ENCODE data around the gene USP33. TPM values are rescaled to one million over a fixed set of nuclear protein-coding genes. Genes with fewer than 3 reads are reported as not detected.

USP33 gene
- total and polyA plus RNA-seq, 10 of the 15 experiments (the other 5 are each of a cell fraction or from before 2014, with no cell fraction given) = 13.1 to 49.9 (median 32.2) TPM

DNA sequence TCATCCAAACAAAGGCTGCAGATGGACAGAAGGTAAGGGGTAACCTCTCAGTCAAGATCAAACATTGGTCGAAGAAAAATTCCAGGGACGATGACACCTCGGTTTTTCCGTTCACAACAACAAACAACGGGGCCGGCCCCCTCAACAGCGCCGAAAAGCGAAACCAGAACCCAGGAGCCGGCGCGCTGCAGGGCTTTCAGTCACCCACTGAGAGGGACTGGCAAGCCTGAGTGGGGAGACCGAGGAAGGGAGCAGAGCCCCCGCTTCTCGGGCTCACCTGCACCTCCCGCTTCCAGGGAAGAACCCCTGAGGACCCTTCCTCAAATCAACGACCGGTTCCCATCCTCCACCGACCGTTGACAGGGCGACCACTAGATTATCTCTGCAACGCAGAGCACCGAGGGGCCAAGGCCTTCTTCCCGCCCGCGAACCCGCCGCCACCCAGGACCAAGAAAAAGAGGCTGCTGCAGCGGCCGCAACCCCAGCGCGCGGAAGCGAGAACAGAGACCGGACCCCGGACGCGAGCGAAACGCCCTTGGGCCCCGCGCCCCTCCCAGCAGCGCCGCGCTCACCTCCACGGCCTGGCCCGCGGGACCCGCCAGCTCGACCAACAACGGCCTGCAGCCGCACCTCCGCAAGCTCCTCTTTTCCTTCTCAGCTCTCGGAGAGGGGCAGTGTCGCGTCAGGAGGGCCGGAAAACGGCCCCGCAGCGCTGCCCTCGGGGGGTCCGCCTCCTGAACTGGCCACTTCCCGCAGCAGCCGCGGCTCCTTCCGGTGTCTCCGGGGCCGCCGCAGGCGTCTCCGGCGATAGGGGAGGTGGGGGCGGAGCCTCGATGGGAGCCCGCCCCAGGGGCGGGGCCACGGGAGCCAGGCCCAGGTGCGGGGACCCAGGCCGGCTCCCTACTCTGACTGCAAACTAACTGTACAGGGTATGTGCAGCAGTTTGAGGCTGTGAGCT is at the start of gene USP33 (continued):
- TF ChIP-seq RELB (IDR thresholded peaks at IDR 0.05; ENCODE audit: low read depth) (no peak), RELA (IDR thresholded peaks at IDR 0.05; ENCODE audit: borderline replicate concordance, partially characterized antibody) (no peak), KAT2A (conservative IDR thresholded peaks at IDR 0.05; ENCODE audit: control insufficient read depth, low read depth, low read length) (no peak), NFXL1 (IDR thresholded peaks at IDR 0.05; ENCODE audit: borderline replicate concordance) (no peak), MYC (IDR thresholded peaks at IDR 0.05; ENCODE audit: insufficient read depth, insufficient read length, insufficient replicate concordance, low read length, severe bottlenecking) (no peak), SMAD1 (IDR thresholded peaks at IDR 0.05; ENCODE audit: low read depth, partially characterized antibody) (no peak), CHD1 (IDR thresholded peaks at IDR 0.05; ENCODE audit: low read depth, low read length) (no peak), SIX5 (IDR thresholded peaks at IDR 0.05; ENCODE audit: low read depth, low read length, severe bottlenecking) (no peak), SIN3A (IDR thresholded peaks at IDR 0.05; ENCODE audit: low read depth, low read length) (0 out of 2 replicates have a peak, but pooled peaks have one; percentile 50), NRF1 (conservative IDR thresholded peaks at IDR 0.05; ENCODE audit: low read depth, low read length) (no peak), IKZF2 (IDR thresholded peaks at IDR 0.05) (peak in 1 of 2 experiments; percentile 8; a peak in 1 of 4 replicates), ESRRA (IDR thresholded peaks at IDR 0.05; ENCODE audit: low read length) (no peak), ATF3 (IDR thresholded peaks at IDR 0.05; ENCODE audit: borderline replicate concordance, extremely low read depth, low read depth, low read length) (no peak), RAD51 (IDR thresholded peaks at IDR 0.05) (no peak)
- TF ChIP-seq, protein P1, sequence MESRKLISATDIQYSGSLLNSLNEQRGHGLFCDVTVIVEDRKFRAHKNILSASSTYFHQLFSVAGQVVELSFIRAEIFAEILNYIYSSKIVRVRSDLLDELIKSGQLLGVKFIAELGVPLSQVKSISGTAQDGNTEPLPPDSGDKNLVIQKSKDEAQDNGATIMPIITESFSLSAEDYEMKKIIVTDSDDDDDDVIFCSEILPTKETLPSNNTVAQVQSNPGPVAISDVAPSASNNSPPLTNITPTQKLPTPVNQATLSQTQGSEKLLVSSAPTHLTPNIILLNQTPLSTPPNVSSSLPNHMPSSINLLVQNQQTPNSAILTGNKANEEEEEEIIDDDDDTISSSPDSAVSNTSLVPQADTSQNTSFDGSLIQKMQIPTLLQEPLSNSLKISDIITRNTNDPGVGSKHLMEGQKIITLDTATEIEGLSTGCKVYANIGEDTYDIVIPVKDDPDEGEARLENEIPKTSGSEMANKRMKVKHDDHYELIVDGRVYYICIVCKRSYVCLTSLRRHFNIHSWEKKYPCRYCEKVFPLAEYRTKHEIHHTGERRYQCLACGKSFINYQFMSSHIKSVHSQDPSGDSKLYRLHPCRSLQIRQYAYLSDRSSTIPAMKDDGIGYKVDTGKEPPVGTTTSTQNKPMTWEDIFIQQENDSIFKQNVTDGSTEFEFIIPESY (IDR thresholded peaks at IDR 0.05) = no peak
- TF ChIP-seq, protein P2, sequence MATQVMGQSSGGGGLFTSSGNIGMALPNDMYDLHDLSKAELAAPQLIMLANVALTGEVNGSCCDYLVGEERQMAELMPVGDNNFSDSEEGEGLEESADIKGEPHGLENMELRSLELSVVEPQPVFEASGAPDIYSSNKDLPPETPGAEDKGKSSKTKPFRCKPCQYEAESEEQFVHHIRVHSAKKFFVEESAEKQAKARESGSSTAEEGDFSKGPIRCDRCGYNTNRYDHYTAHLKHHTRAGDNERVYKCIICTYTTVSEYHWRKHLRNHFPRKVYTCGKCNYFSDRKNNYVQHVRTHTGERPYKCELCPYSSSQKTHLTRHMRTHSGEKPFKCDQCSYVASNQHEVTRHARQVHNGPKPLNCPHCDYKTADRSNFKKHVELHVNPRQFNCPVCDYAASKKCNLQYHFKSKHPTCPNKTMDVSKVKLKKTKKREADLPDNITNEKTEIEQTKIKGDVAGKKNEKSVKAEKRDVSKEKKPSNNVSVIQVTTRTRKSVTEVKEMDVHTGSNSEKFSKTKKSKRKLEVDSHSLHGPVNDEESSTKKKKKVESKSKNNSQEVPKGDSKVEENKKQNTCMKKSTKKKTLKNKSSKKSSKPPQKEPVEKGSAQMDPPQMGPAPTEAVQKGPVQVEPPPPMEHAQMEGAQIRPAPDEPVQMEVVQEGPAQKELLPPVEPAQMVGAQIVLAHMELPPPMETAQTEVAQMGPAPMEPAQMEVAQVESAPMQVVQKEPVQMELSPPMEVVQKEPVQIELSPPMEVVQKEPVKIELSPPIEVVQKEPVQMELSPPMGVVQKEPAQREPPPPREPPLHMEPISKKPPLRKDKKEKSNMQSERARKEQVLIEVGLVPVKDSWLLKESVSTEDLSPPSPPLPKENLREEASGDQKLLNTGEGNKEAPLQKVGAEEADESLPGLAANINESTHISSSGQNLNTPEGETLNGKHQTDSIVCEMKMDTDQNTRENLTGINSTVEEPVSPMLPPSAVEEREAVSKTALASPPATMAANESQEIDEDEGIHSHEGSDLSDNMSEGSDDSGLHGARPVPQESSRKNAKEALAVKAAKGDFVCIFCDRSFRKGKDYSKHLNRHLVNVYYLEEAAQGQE (IDR thresholded peaks at IDR 0.05; ENCODE audit: low read depth, low read length) = no peak
- TF ChIP-seq, protein P3, sequence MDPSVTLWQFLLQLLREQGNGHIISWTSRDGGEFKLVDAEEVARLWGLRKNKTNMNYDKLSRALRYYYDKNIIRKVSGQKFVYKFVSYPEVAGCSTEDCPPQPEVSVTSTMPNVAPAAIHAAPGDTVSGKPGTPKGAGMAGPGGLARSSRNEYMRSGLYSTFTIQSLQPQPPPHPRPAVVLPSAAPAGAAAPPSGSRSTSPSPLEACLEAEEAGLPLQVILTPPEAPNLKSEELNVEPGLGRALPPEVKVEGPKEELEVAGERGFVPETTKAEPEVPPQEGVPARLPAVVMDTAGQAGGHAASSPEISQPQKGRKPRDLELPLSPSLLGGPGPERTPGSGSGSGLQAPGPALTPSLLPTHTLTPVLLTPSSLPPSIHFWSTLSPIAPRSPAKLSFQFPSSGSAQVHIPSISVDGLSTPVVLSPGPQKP (IDR thresholded peaks at IDR 0.05; ENCODE audit: low read depth, low read length) = no peak
- TF ChIP-seq, protein P4, sequence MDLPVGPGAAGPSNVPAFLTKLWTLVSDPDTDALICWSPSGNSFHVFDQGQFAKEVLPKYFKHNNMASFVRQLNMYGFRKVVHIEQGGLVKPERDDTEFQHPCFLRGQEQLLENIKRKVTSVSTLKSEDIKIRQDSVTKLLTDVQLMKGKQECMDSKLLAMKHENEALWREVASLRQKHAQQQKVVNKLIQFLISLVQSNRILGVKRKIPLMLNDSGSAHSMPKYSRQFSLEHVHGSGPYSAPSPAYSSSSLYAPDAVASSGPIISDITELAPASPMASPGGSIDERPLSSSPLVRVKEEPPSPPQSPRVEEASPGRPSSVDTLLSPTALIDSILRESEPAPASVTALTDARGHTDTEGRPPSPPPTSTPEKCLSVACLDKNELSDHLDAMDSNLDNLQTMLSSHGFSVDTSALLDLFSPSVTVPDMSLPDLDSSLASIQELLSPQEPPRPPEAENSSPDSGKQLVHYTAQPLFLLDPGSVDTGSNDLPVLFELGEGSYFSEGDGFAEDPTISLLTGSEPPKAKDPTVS (IDR thresholded peaks at IDR 0.05; ENCODE audit: low read depth, low read length) = no peak

Data from GM12878 (cell line).